ENCODE measurements around the gene UNC93B1. TPM values are rescaled to one million over a fixed set of nuclear protein-coding genes. Genes with fewer than 3 reads are reported as not detected.

The UNC93B1 gene
- total and polyA plus RNA-seq, 2 of the 13 experiments (the other 11 are each of a cell fraction or from before 2014, with no cell fraction given): 8.8 to 18.9 TPM

- TF ChIP-seq KIAA2018 (CRISPR knock-in tag; IDR thresholded peaks at IDR 0.05; ENCODE audit: borderline replicate concordance): no peak
- TF ChIP-seq MAFF (IDR thresholded peaks at IDR 0.05; ENCODE audit: low read depth, low read length): no peak
- TF ChIP-seq SRY (CRISPR knock-in tag; IDR thresholded peaks at IDR 0.05): 0 out of 2 replicates have a peak, but pooled peaks have one; percentile 2
- peak; percentile 25; the same call in 1 of the 2 replicates for TF ChIP-seq ZNF740 (CRISPR knock-in tag; IDR thresholded peaks at IDR 0.05)
- no peak for TF ChIP-seq MLXIP (CRISPR knock-in tag; IDR thresholded peaks at IDR 0.05; ENCODE audit: borderline replicate concordance)
- TF ChIP-seq NKX3-1 (CRISPR knock-in tag; IDR thresholded peaks at IDR 0.05): no peak
- no peak for TF ChIP-seq ZNF629 (CRISPR knock-in tag; conservative IDR thresholded peaks at IDR 0.05)
- no peak for TF ChIP-seq PLSCR1 (CRISPR knock-in tag; IDR thresholded peaks at IDR 0.05; ENCODE audit: borderline replicate concordance)
- no peak for TF ChIP-seq FLYWCH1 (CRISPR knock-in tag; IDR thresholded peaks at IDR 0.05)
- TF ChIP-seq ZBTB25 (CRISPR knock-in tag; IDR thresholded peaks at IDR 0.05): no peak
- TF ChIP-seq ZMYM3 (CRISPR knock-in tag; IDR thresholded peaks at IDR 0.05): no peak
- no peak for TF ChIP-seq SP1 (IDR thresholded peaks at IDR 0.05)
- no peak for TF ChIP-seq SP1 (CRISPR knock-in tag; IDR thresholded peaks at IDR 0.05)
- 0 out of 2 replicates have a peak, but pooled peaks have one; percentile 5 for TF ChIP-seq ARHGAP35 (CRISPR knock-in tag; IDR thresholded peaks at IDR 0.05; ENCODE audit: borderline replicate concordance)
These were observed 33.7 kb upstream of the UNC93B1 start (continued) for GRCh38 chr11:68037411-68038225.
